ENCODE measurements around the gene CSF2RB.
"Not testable (repeated sequence)": the region's sequence is repeated elsewhere in the genome, so short reads cannot be mapped to it uniquely, and the experiment has no call there.

CSF2RB gene

GRCh38 chr22:36988075-36988832, 74.8 kb downstream of the CSF2RB start:
- H3K27ac ChIP-seq = no peak overlapping the region
- no peak for DNase-seq (ENCODE audit: low read depth, low spot score)

- not testable (repeated sequence) for H3K27ac ChIP-seq; DNase-seq (ENCODE audit: low read depth, low spot score)
Measured at GRCh38 chr22:36989012-36989411, 75.6 kb downstream of the CSF2RB start.
